HL-60 (cell line): Measurements from ENCODE around the gene TUG1.

Experiments
- DNase-seq, 2 experiments: peaks; one replicate each; pipeline ENCODE4 v3.0.0-alpha.2; 2010 to 2020; ENCODE audit warnings: low read depth in 1 of 2, low spot score in 1 of 2
- H3K27ac ChIP-seq: fragments of 250-450 bp; sonication (Bioruptor Pico); replicated peaks from 2 replicates; pipeline ENCODE4 v1.5.1; 2020; ENCODE audit warnings: mild to moderate bottlenecking, moderate library complexity
- H3K27me3 ChIP-seq: fragments of 250-450 bp; sonication (Bioruptor Pico); 2 replicates; pipeline ENCODE4 v1.5.1; 2021; ENCODE audit warnings: mild to moderate bottlenecking, moderate library complexity; ENCODE audit not compliant: insufficient read depth, poor library complexity, severe bottlenecking
- H3K4me3 ChIP-seq: replicated peaks from 2 replicates; pipeline ENCODE4 v1.5.1; 2011; ENCODE audit warnings: mild to moderate bottlenecking, control low read depth, low read length; ENCODE audit not compliant: insufficient read depth
- CTCF ChIP-seq: IDR thresholded peaks from one replicate; pipeline ENCODE4 v1.5.1; 2011; ENCODE audit warnings: low read length, control low read depth, inconsistent platforms; ENCODE audit not compliant: insufficient read depth
- GABPA ChIP-seq: IDR thresholded peaks from 2 replicates; pipeline ENCODE4 v1.6.1; 2012; ENCODE audit warnings: low read depth
- POLR2AphosphoS5 ChIP-seq: IDR thresholded peaks from 2 replicates; pipeline ENCODE4 v1.6.1; 2012; ENCODE audit warnings: low read depth
- SPI1 ChIP-seq: IDR thresholded peaks from 2 replicates; pipeline ENCODE4 v1.6.1; 2012; ENCODE audit warnings: low read depth, mild to moderate bottlenecking, borderline replicate concordance
- TF ChIP-seq, protein P1 (sequence below): IDR thresholded peaks from 2 replicates; pipeline ENCODE4 v1.6.1; 2012; ENCODE audit warnings: low read depth; ENCODE audit not compliant: insufficient replicate concordance

Gene TUG1

GRCh38 chr22:30926706-30927105 lies 42.4 kb upstream of the TUG1 start:
- DNase-seq = no peak
- TF ChIP-seq CTCF (no peak), SPI1 (no peak), POLR2AphosphoS5 (no peak), GABPA (no peak)
- TF ChIP-seq, protein P1, sequence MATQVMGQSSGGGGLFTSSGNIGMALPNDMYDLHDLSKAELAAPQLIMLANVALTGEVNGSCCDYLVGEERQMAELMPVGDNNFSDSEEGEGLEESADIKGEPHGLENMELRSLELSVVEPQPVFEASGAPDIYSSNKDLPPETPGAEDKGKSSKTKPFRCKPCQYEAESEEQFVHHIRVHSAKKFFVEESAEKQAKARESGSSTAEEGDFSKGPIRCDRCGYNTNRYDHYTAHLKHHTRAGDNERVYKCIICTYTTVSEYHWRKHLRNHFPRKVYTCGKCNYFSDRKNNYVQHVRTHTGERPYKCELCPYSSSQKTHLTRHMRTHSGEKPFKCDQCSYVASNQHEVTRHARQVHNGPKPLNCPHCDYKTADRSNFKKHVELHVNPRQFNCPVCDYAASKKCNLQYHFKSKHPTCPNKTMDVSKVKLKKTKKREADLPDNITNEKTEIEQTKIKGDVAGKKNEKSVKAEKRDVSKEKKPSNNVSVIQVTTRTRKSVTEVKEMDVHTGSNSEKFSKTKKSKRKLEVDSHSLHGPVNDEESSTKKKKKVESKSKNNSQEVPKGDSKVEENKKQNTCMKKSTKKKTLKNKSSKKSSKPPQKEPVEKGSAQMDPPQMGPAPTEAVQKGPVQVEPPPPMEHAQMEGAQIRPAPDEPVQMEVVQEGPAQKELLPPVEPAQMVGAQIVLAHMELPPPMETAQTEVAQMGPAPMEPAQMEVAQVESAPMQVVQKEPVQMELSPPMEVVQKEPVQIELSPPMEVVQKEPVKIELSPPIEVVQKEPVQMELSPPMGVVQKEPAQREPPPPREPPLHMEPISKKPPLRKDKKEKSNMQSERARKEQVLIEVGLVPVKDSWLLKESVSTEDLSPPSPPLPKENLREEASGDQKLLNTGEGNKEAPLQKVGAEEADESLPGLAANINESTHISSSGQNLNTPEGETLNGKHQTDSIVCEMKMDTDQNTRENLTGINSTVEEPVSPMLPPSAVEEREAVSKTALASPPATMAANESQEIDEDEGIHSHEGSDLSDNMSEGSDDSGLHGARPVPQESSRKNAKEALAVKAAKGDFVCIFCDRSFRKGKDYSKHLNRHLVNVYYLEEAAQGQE = no peak
- no peak overlapping the region for H3K4me3 ChIP-seq
- H3K27me3 ChIP-seq = no peaks in the 10 kb centered on the region
- H3K27ac ChIP-seq = no peak overlapping the region

DNA sequence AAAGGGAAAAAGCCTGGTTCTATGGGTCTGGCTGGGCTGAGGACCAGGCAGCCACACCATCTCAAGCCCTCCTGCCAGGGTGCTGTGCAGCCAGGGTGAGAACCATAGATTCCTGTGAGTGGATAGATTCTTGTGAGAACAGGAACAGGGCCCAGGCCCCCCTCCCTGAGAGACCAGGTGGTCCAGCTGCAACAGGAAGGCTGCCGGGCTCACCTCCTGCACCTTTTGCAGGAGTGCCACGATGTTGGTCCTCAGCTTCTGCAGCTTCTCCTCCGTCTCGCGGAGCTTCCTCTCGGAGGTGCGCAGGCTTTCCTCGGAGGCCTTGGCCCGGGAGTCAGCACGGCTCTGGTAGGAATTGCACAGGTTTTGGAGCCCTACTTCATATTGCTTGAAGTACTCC lies 41.3 kb upstream of the TUG1 start:
- TF ChIP-seq, protein P1 = no peak
- H3K27me3 ChIP-seq = no peaks in the 10 kb centered on the region
- no peak overlapping the region for H3K4me3 ChIP-seq

GRCh38 chr22:30928401-30928800 lies 40.7 kb upstream of the TUG1 start:
- H3K27me3 ChIP-seq = no peaks in the 10 kb centered on the region
- H3K27ac ChIP-seq = no peak overlapping the region
- H3K4me3 ChIP-seq = no peak overlapping the region
- TF ChIP-seq, protein P1 = no peak
- TF ChIP-seq GABPA (no peak), POLR2AphosphoS5 (no peak), SPI1 (no peak), CTCF (no peak)
- DNase-seq = no peak

More for the DNA sequence above, 41.3 kb upstream of the TUG1 start:
- H3K27ac ChIP-seq = no peak overlapping the region
- no peak for DNase-seq

DNA sequence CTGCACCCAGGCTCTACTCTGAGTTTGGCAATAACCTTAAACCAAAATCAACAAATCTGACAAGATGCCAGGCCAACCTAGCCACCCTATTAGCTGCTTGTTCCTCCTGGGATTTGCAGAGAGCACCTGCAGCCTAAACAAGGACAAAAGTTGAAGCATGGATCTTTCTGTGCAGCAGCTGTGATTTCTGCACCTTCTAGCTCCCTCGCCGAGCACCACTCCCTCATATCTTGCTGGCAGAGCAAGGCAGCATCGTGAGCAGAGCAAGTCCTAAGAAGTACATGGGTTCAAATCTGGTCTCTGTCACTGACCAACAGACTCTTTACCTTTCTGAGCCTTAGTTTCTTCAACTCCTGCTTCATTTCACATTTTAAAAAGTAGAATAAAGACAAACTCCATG lies 38.8 kb upstream of the TUG1 start:
- no peaks in the 10 kb centered on the region for H3K27me3 ChIP-seq
- H3K27ac ChIP-seq = no peak overlapping the region
- no peak for DNase-seq
- H3K4me3 ChIP-seq = no peak overlapping the region
- TF ChIP-seq POLR2AphosphoS5 (no peak), GABPA (no peak), CTCF (no peak), SPI1 (no peak)
- TF ChIP-seq, protein P1 = no peak
